Pancreas (tissue), 10 donors: ENCODE data around the gene TTC23. TPM values are rescaled to one million over a fixed set of nuclear protein-coding genes. Genes with fewer than 3 reads are reported as not detected.

ENCODE experiments used
- ATAC-seq, 4 donors: fragments of 200-7000 bp; cut with Tn5 transposase; one replicate each; pipeline versions ENCODE4 v1.8.0 to v1.9.1; 2020; ENCODE audit warnings: mild to moderate bottlenecking in 4 of 4, moderate library complexity in 4 of 4
- DNase-seq, 6 donors: peaks; one replicate each; pipeline ENCODE4 v3.0.0-alpha.2; 2020
- FAIRE-seq: peaks from 2 replicates; lab custom pipeline; 2012; peaks lifted over from hg19 to GRCh38; lab: Jason Lieb, UNC
- H3K27ac ChIP-seq, 4 donors: fragments of 200-600 bp; sonication (generic); 1 replicate in 3 of 4; 2 replicates in 1 of 4; pipeline versions ENCODE4 v1.5.0 to v1.8.0; 2020
- H3K27me3 ChIP-seq, 4 donors: fragments of 200-600 bp; one replicate each; pipeline ENCODE4 v1.8.0; 2021
- H3K36me3 ChIP-seq, 3 donors: fragments of 200-600 bp; sonication (generic) in 1 of 3; one replicate each; pipeline versions ENCODE4 v1.5.0 to v1.8.0; 2020 to 2021
- H3K4me1 ChIP-seq, 3 donors: fragments of 200-600 bp; one replicate each; pipeline ENCODE4 v1.8.0; 2021
- H3K4me3 ChIP-seq, 4 donors: fragments of 200-600 bp; sonication (generic) in 2 of 4; one replicate each; pipeline versions ENCODE4 v1.5.0 to v1.8.0; 2020 to 2021
- H3K9me3 ChIP-seq, 4 donors: fragments of 200-600 bp; one replicate each; pipeline ENCODE4 v1.8.0; 2021
- CTCF ChIP-seq, 4 donors: fragments of 200-600 bp; sonication (generic) in 3 of 4; IDR thresholded peaks; one replicate each; pipeline versions ENCODE4 v1.5.0 to v1.8.0; 2021; ENCODE audit warnings: antibody characterized with exemption in 4 of 4
- WGBS, 2 donors: extraction: QIAGEN DNeasy Blood & Tissue Kit; methylation state at CpG; one replicate each; pipeline ENCODE4 v1.1.7; 2013; 5-methylcytosine and 5-hydroxymethylcytosine counted together
- intact Hi-C, 3 donors: fragments of 100-400 bp; cut with DNase I; formaldehyde crosslinking; loops; one replicate each; pipeline versions ENCODE4 v1.11.1 to v1.14.2; 2022
- polyA plus RNA-seq, 2 donors: library from polyadenylated mRNA; stranded (reverse); fragments of 200-250 nt; gene quantifications; one replicate each; pipeline ENCODE4 v1.2.3, GENCODE V29; 2013
- total RNA-seq, 6 donors: library from RNA; stranded (reverse); fragmentation: NEBNext Ultra II Directional in 4 of 6; extraction: Animal tissue kit (Norgen Biotek cat#: 25700) in 4 of 6; gene quantifications; one replicate each; pipeline versions ENCODE4 v1.2.1 to v1.2.4, GENCODE V29; 2021 to 2023
- donor health status: healthy with polysubstance abuse.
- donor health status: DM: no; HTN: no; CAD: no; lungs with moderate emphysema.
- donor health status: DM: no; HTN: no; CAD: no.
- donor health status: control.
- donor health status: control.
- donor health status: Bipolar disorder and iron deficiency.
- donor health status: DM: yes; HTN: yes; CAD: no.
- donor health status: DM: no; HTN: no; CAD: no.
- donor health status: DM: no; HTN: no; CAD: no.
- donor health status: DM: yes; HTN: yes; CAD: no.

The TTC23 gene
- total and polyA plus RNA-seq, 8 donors, result 5.5 to 13.5 (median 7.8) TPM

- Histone ChIP-seq H3K27me3 (no peaks in the 10 kb centered on the region), H3K4me3 (no peak overlapping the region), H3K27ac (no peak overlapping the region), H3K36me3 (peaks cover 0 to under 1% (median 0%) of the 10 kb centered on the region in 3 donors), H3K4me1 (peaks cover 0 to 7% (median 0%) of the 10 kb centered on the region in 3 donors), H3K9me3 (no peaks in the 10 kb centered on the region)
- TF ChIP-seq CTCF (IDR thresholded peaks at IDR 0.05), result no peak
- ATAC-seq, result no peak
- DNase-seq, result no peak
- intact Hi-C loops, result no loop called here
- WGBS, 2 donors, result 98 to 99% methylated on average over 2 of the region's 2 CpGs
- FAIRE-seq, result no peak
Measured at GRCh38 chr15:99232740-99233139, 16.6 kb downstream of the TTC23 start.

- Histone ChIP-seq H3K4me1 (peaks cover 0 to 7% (median 0%) of the 10 kb centered on the region in 3 donors), H3K36me3 (peaks cover 0 to 4% (median 0%) of the 10 kb centered on the region in 3 donors), H3K27me3 (no peaks in the 10 kb centered on the region), H3K27ac (no peak overlapping the region), H3K9me3 (no peaks in the 10 kb centered on the region), H3K4me3 (no peak overlapping the region)
- DNase-seq (no peak), FAIRE-seq (no peak), ATAC-seq (no peak)
- intact Hi-C loops, result no loop called here
- 88 to 92% methylated on average over 4 of the region's 4 CpGs for WGBS, 2 donors
- TF ChIP-seq CTCF (IDR thresholded peaks at IDR 0.05), result no peak
Measured at GRCh38 chr15:99230867-99231266, 18.5 kb downstream of the TTC23 start.

DNA sequence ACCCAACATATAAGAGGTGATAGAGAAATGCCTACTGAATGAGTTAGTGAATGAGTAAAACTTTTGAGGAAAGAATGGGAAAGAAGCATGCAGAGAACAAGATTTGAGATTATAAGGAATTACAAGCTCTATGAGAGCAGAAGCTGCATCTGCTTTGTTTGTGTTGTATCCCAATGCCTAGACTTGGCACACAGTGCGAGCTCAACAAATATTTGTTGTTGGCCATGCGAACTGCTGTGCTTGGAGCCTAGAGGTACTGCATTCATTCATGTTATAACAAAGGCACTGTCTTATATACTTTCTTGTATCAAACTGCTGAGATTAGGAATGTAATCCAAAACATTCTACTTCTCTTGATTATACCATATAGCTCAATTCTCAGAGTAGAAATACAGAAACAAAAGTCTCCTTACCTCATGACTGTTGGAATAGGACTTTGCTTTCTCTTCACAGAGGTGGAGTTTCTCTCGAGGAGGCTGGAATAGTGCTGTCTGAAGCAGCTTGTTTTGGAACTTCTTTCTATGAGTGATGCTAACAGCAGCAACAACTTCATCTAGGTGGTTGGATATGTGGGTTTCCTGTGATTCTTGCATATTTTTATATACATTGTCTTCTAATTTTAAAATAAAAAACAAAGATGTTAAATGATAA lies 21.1 kb downstream of the TTC23 start:
- DNase-seq (no peak), FAIRE-seq (no peak), ATAC-seq (peak in 1 of 4 donors; percentile 64)
- Histone ChIP-seq H3K4me1 (peaks cover 0 to 7% (median 0%) of the 10 kb centered on the region in 3 donors), H3K36me3 (peaks cover 0 to 10% (median 4%) of the 10 kb centered on the region in 3 donors), H3K4me3 (no peak overlapping the region), H3K27me3 (no peaks in the 10 kb centered on the region), H3K27ac (no peak overlapping the region), H3K9me3 (no peaks in the 10 kb centered on the region)
- WGBS, 2 donors, result 50 to 51% methylated on average over 3 of the region's 3 CpGs
- intact Hi-C loops, result no loop called here
- TF ChIP-seq CTCF (IDR thresholded peaks at IDR 0.05), result no peak

GRCh38 chr15:99226802-99227201 lies 22.6 kb downstream of the TTC23 start:
- no peak for FAIRE-seq
- Histone ChIP-seq H3K4me3 (no peak overlapping the region), H3K36me3 (peaks cover 0 to 15% (median 4%) of the 10 kb centered on the region in 3 donors), H3K4me1 (peaks cover 0 to 7% (median 0%) of the 10 kb centered on the region in 3 donors), H3K9me3 (no peaks in the 10 kb centered on the region), H3K27me3 (no peaks in the 10 kb centered on the region), H3K27ac (no peak overlapping the region)
- no peak for TF ChIP-seq CTCF (IDR thresholded peaks at IDR 0.05)
- WGBS, 2 donors, result 62 to 71% methylated on average over 3 of the region's 3 CpGs
- DNase-seq, result no peak
- no peak for ATAC-seq
- intact Hi-C loops, result no loop called here
